Loucy (cell line): ENCODE data around the gene LY86.

Experiments
- H2AFZ ChIP-seq: fragments of 200-600 bp; sonication (generic); 2 replicates; pipeline ENCODE4 v1.6.0; 2016; ENCODE audit warnings: antibody characterized with exemption, mild to moderate bottlenecking, low read length, moderate library complexity
- H3F3A ChIP-seq: fragments of 200-600 bp; 2 replicates; pipeline ENCODE4 v1.6.0; 2016; ENCODE audit warnings: antibody characterized with exemption, low read depth, mild to moderate bottlenecking
- H3K27me3 ChIP-seq: fragments of 200-600 bp; sonication (generic); 2 replicates; pipeline ENCODE4 v1.6.1; 2014; ENCODE audit warnings: low read length, mild to moderate bottlenecking; ENCODE audit not compliant: insufficient read depth, poor library complexity, severe bottlenecking
- H3K36me3 ChIP-seq: fragments of 200-600 bp; sonication (generic); 2 replicates; pipeline ENCODE4 v1.6.1; 2016; ENCODE audit warnings: low read length; ENCODE audit not compliant: insufficient read depth
- H3K4me1 ChIP-seq: fragments of 200-600 bp; sonication (generic); 2 replicates; pipeline ENCODE4 v1.5.1; 2014; ENCODE audit warnings: low read length, mild to moderate bottlenecking; ENCODE audit not compliant: insufficient read depth, poor library complexity, severe bottlenecking
- H3K4me2 ChIP-seq: fragments of 200-600 bp; sonication (generic); 2 replicates; pipeline ENCODE4 v1.6.0; 2014; ENCODE audit warnings: antibody characterized with exemption, low read length, low read depth, mild to moderate bottlenecking; ENCODE audit not compliant: poor library complexity, severe bottlenecking
- H3K4me3 ChIP-seq: fragments of 200-600 bp; sonication (generic); 2 replicates; pipeline ENCODE4 v1.5.1; 2014; ENCODE audit warnings: low read length, mild to moderate bottlenecking, mixed read lengths; ENCODE audit not compliant: poor library complexity, severe bottlenecking
- H3K79me2 ChIP-seq: fragments of 200-600 bp; sonication (generic); 2 replicates; pipeline ENCODE4 v1.6.1; 2014; ENCODE audit warnings: low read length; ENCODE audit not compliant: insufficient read depth
- H3K9ac ChIP-seq: fragments of 200-600 bp; sonication (generic); 2 replicates; pipeline ENCODE4 v1.6.0; 2014; ENCODE audit warnings: mild to moderate bottlenecking, low read depth, low read length, moderate library complexity; ENCODE audit not compliant: poor library complexity, severe bottlenecking
- H3K9me2 ChIP-seq: fragments of 200-600 bp; sonication (generic); replicated peaks from 2 replicates; pipeline ENCODE4 v1.6.1; 2016; ENCODE audit warnings: low read depth, low read length, mixed read lengths
- H3K9me3 ChIP-seq: fragments of 200-600 bp; sonication (generic); 2 replicates; pipeline ENCODE4 v1.6.1; 2014; ENCODE audit warnings: mild to moderate bottlenecking, antibody characterized with exemption, low read length, low read depth; ENCODE audit not compliant: insufficient read depth
- H4K20me1 ChIP-seq: fragments of 200-600 bp; sonication (generic); 2 replicates; pipeline ENCODE4 v1.6.0; 2014; ENCODE audit warnings: antibody characterized with exemption, low read length, mild to moderate bottlenecking; ENCODE audit not compliant: insufficient read depth, poor library complexity, severe bottlenecking
- EZH2phosphoT487 ChIP-seq: fragments of 200-600 bp; IDR thresholded peaks from 2 replicates; pipeline ENCODE4 v1.6.1; 2018; ENCODE audit warnings: antibody characterized with exemption, mild to moderate bottlenecking, moderate library complexity, borderline replicate concordance
- TF ChIP-seq, protein P1 (sequence below): fragments of 200-600 bp; sonication (generic); conservative IDR thresholded peaks from 2 replicates; pipeline ENCODE4 v1.5.1; 2014; ENCODE audit warnings: mild to moderate bottlenecking, antibody characterized with exemption, low read length

LY86 gene

DNA sequence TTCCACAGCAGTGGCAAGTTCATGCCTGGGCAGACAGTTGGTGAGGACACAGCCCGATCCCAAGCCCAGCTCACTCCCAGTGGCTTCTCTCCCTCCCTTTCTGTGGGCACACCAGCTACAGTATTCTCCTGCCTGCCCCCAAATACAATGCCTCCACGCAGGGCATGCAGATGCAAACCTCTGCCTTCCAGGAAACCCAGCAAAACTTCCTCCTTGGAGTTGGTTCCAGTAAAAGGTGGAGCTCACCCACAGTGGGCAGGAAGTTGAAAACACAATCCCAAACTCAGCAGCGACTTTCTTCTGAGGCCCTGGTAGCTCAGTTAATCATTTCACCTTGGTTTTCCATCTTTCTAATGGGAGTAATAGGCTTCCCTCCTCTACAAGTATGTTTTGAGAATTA is 93.7 kb downstream of the LY86 start:
- no peaks in the 10 kb centered on the region for H3F3A ChIP-seq
- H3K27me3 ChIP-seq, result no peaks in the 10 kb centered on the region
- no peak overlapping the region for H3K4me2 ChIP-seq
- H3K9me2 ChIP-seq, result no peaks in the 10 kb centered on the region
- H3K79me2 ChIP-seq, result no peaks in the 10 kb centered on the region
- H3K36me3 ChIP-seq, result no peaks in the 10 kb centered on the region
- H3K9me3 ChIP-seq, result no peaks in the 10 kb centered on the region
- peaks cover under 1% of the 10 kb centered on the region for H3K4me1 ChIP-seq
- no peak overlapping the region for H3K9ac ChIP-seq
- no peak overlapping the region for H3K4me3 ChIP-seq
- no peak for TF ChIP-seq EZH2phosphoT487
- TF ChIP-seq, protein P1, sequence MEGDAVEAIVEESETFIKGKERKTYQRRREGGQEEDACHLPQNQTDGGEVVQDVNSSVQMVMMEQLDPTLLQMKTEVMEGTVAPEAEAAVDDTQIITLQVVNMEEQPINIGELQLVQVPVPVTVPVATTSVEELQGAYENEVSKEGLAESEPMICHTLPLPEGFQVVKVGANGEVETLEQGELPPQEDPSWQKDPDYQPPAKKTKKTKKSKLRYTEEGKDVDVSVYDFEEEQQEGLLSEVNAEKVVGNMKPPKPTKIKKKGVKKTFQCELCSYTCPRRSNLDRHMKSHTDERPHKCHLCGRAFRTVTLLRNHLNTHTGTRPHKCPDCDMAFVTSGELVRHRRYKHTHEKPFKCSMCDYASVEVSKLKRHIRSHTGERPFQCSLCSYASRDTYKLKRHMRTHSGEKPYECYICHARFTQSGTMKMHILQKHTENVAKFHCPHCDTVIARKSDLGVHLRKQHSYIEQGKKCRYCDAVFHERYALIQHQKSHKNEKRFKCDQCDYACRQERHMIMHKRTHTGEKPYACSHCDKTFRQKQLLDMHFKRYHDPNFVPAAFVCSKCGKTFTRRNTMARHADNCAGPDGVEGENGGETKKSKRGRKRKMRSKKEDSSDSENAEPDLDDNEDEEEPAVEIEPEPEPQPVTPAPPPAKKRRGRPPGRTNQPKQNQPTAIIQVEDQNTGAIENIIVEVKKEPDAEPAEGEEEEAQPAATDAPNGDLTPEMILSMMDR, result no peak
- no peak overlapping the region for H2AFZ ChIP-seq
- no peaks in the 10 kb centered on the region for H4K20me1 ChIP-seq

- no peaks in the 10 kb centered on the region for H3K36me3 ChIP-seq
- no peak for TF ChIP-seq EZH2phosphoT487
- no peaks in the 10 kb centered on the region for H3K79me2 ChIP-seq
- no peak overlapping the region for H3K9ac ChIP-seq
- no peak overlapping the region for H3K4me3 ChIP-seq
- no peak overlapping the region for H3K4me2 ChIP-seq
- H3K9me2 ChIP-seq, result no peaks in the 10 kb centered on the region
- no peaks in the 10 kb centered on the region for H3K9me3 ChIP-seq
- no peaks in the 10 kb centered on the region for H3K4me1 ChIP-seq
- no peaks in the 10 kb centered on the region for H3F3A ChIP-seq
- no peaks in the 10 kb centered on the region for H4K20me1 ChIP-seq
- H2AFZ ChIP-seq, result no peak overlapping the region
- H3K27me3 ChIP-seq, result no peaks in the 10 kb centered on the region
Observed at GRCh38 chr6:6683969-6684833, 95.7 kb downstream of the LY86 start.

DNA sequence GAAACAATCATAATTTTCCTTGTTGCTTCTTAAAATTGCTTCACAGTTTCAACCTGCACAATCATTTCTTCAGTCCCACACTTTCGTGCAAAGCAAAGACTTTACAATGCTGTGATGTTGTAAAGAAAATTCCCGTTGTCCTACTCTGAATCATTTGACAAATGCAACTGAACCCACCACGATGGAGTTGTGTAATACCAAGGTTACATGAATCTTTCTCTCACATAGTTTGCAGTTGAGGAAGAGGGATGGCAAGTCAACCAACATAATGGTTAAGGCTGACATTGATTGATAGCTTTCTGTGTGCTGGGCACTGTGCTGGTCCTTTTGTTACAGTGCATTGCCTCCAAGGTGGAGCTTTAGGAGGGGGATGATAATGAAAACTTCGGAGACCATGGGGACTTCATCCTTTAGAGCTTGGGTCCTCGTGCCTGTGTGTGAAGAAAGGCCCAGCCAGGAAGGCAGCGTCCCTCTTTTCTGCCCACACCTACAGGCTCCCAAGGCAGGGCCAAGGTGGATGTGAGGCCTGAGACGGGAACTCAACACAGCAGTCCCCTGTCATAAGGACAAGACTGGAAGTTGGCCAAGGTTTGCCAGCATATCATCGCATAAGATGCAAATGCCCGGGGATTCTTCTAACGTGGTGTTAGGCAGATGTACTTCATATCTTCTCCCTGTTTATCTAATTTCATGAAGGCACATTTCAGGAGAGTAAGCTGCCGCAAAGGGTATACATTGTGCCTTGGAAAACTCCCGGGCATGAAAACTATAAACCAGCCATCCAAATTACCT is 96.9 kb downstream of the LY86 start:
- Histone ChIP-seq H3K36me3 (no peaks in the 10 kb centered on the region), H4K20me1 (no peaks in the 10 kb centered on the region), H3K4me2 (no peak overlapping the region), H2AFZ (no peak overlapping the region), H3K9me3 (no peaks in the 10 kb centered on the region), H3F3A (no peaks in the 10 kb centered on the region), H3K9me2 (no peaks in the 10 kb centered on the region), H3K4me3 (no peak overlapping the region), H3K9ac (no peak overlapping the region), H3K4me1 (no peaks in the 10 kb centered on the region), H3K27me3 (no peaks in the 10 kb centered on the region), H3K79me2 (no peaks in the 10 kb centered on the region)
- TF ChIP-seq, protein P1, result no peak
- no peak for TF ChIP-seq EZH2phosphoT487
